Measurements from ENCODE around the gene SH3PXD2A.

Gene SH3PXD2A

DNA sequence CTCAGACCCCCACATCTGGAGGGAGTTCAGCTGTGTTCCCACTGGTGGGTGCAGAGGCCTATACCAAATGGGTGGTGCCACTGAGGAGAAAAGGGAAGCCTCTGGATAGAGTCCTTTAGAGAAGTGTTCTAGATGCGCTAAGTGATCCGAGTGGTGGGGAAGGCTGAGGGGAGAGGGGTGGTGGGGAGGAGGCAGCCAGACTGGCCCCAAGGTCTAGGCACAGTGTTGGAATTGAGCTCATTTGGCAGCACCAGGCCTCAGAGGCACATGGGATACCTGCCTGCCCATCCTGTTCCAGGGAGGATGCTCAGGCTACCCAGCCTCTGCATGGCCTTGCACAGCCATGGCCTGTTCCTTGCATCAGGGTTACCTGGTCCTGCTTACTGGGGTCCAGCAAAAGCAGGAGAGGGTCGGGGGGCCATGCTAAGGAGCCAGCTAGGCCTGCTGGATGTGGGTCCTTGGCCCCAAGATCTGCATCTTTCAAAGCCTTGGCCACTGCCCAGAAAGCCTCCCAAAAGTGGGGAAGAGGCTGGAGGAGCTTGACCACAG is 262.3 kb downstream of the SH3PXD2A start:
- no peak for DNase-seq

GRCh38 chr10:103592186-103593021 is 263.0 kb downstream of the SH3PXD2A start:
- DNase-seq: peak; percentile 10

- DNase-seq: no peak
Observed at GRCh38 chr10:103590744-103591291, 264.6 kb downstream of the SH3PXD2A start.

GRCh38 chr10:103590060-103590459 is 265.3 kb downstream of the SH3PXD2A start:
- DNase-seq: no peak

- DNase-seq: no peak
Observed at GRCh38 chr10:103589074-103589630, 266.2 kb downstream of the SH3PXD2A start.

GRCh38 chr10:103587073-103587472 is 268.3 kb downstream of the SH3PXD2A start:
- no peak for DNase-seq

DNA sequence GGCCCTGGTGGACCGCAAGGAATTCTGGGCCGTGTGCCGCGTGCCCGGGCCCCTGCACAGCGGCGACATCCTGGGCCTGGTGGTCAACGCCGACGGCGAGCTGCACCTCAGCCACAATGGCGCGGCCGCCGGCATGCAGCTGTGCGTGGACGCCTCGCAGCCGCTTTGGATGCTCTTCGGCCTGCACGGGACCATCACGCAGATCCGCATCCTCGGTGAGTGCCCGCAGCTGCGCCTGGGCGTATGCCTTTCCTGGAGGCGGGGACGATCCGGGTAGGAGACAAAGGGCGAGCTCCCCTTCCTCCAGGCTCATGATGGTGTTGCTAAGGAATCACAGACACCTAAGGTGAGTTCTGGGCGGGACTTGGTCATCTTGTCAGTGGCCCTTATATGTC is 270.4 kb downstream of the SH3PXD2A start:
- DNase-seq: no peak

DNA sequence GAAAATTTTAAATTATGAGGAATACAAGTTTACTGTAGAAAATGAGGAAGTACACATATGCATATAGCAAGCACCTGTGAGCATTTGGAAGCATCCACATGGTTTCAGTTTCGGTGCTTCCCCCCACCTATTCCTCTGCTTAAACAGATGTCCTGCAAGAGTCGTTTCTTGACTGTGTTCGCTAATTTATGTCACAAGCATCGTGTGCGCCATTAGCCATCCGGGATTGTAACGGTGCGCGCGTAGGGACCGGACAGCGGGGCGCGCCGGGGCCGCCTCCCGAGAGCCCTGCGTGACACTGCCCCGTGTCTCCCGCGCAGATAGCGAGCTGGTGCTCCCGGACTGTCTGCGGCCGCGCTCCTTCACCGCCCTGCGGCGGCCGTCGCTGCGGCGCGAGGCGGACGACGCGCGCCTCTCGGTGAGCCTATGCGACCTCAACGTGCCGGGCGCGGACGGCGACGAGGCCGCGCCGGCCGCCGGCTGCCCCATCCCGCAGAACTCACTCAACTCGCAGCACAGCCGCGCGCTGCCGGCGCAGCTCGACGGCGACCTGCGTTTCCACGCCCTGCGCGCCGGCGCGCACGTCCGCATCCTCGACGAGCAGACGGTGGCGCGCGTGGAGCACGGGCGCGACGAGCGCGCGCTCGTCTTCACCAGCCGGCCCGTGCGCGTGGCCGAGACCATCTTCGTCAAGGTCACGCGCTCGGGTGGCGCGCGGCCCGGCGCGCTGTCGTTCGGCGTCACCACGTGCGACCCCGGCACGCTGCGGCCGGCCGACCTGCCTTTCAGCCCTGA is 271.0 kb downstream of the SH3PXD2A start:
- DNase-seq: no peak

- DNase-seq: no peak
Observed at GRCh38 chr10:103583871-103584215, 271.5 kb downstream of the SH3PXD2A start.

DNA sequence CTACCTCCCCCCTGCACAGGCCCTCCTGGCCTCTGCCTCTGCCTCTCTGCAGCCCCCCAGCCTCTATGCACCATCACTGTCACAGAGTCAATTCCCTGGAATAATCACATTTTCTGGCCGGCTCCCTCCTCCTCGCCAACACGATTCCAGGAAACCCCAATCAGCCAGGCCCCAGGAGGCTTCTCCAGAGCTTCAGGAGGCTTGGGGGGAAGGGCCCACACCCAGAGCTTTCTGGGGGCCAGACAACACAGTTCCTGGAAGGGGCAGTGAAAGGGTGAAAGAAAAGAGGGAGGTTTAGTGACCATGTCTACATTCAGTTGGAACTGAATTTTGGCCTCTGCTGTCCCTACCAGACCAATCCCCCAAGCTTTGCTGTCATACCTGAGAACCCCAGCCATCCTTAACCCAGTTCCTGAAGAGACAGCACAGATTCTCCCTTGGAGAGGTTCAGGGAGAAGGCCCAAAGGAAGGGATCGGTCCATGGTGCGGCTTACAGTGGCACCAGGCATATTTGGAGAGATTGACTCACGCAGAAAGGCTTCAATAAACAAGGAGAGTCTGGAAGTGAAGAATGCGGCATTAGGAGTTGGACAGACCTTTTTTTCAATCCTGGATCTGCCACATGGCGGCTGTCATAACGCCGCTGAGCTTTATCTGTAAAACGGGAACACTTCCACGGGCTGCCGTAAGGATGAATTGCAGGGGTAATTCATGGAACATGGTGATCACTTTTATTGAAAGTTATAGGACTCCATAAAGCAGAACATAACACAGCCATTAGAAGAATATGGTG is 272.8 kb downstream of the SH3PXD2A start:
- DNase-seq: no peak

DNA sequence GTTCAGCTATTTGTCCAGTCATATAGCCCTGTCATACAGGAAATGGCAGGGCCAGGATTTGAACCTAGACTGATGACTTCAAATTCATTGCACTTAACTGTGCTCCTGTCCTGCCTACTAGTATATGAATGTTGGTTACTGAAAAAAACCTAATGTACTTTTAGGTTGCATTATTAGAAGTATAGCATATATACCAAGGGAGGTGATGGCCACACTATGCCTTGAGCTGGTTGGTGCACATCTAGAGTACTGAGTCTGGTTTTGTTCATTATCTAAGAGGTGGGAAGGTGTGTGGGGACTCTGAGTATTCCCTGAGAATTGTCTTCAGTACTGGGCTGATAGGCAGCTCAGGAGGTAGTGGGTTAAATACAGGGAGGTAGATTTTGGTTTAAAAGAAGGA is 273.9 kb downstream of the SH3PXD2A start:
- DNase-seq: no peak

DNA sequence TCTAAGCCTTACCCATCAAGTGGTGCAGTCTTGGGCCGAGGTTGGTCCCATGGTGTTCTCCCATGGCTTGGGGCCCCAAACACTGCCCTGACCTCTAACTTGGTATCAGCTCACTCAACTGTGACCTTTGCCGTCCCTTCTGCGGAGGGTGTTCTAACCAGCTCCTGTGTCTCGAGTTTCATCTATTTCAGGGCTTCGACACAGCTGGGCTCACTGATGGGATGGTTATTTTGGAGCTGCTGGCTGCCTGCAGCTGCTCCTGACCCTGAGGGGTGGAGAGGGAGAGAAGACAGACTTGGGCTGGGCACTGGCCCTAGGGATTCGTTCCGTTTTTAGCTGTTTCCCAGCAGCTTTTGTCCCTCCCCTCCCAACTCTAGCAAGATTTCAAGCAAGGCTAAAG is 274.9 kb downstream of the SH3PXD2A start:
- DNase-seq: no peak

DNA sequence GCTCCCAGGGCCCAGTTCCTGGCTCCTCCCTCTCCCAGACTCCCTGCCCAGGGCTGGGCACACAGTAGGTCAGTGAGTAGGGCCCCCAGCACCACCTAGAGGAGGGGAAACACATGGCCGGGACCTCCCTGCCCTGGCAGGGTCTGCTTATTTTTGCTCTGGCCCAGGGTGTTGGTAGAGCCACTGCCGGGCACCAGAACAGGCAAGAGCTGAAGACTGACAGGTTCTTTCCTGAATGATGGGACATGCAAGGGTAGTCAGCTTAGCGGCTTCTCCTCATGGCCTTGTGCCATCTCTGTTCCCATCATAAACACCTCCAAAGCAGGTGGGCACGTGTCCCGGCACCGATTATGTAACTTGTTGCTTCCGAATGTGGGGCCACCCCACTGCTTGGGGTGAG is 275.4 kb downstream of the SH3PXD2A start:
- DNase-seq: no peak

DNA sequence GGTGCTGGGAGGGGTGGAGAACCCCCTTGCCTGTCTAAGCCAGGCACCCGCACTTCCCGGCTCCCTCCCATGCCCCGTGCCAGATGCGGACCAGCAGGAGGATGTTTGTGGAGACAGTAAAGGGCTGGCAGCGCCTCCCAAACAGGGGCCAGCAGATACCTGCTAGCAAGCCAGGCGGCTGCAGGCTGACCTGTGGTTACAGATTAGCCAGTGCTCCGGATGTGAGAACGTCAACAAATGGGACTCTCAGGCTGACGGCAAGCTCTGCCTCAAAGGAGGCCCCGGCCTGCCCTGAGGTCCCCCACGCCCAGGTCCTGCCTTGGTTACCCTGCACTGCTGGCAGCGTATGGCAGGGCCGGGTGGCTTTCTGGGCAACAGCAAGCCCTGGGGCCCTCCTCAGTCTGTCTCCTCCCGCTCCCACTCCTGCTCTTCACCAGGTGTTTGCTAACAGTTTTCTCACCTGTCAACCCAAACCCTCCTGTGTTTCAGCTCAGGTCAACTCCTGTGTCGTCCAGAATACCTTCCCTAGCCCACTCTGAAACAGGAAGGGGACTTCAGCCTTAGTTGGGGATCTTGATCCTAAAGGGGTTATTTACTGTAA is 276.5 kb downstream of the SH3PXD2A start:
- DNase-seq: no peak

- no peak for DNase-seq
Observed at GRCh38 chr10:103576862-103577261, 278.5 kb downstream of the SH3PXD2A start.

- DNase-seq: no peak
Observed at GRCh38 chr10:103576076-103576471, 279.3 kb downstream of the SH3PXD2A start.

- DNase-seq: no peak
Observed at GRCh38 chr10:103575416-103576075, 279.8 kb downstream of the SH3PXD2A start.

DNA sequence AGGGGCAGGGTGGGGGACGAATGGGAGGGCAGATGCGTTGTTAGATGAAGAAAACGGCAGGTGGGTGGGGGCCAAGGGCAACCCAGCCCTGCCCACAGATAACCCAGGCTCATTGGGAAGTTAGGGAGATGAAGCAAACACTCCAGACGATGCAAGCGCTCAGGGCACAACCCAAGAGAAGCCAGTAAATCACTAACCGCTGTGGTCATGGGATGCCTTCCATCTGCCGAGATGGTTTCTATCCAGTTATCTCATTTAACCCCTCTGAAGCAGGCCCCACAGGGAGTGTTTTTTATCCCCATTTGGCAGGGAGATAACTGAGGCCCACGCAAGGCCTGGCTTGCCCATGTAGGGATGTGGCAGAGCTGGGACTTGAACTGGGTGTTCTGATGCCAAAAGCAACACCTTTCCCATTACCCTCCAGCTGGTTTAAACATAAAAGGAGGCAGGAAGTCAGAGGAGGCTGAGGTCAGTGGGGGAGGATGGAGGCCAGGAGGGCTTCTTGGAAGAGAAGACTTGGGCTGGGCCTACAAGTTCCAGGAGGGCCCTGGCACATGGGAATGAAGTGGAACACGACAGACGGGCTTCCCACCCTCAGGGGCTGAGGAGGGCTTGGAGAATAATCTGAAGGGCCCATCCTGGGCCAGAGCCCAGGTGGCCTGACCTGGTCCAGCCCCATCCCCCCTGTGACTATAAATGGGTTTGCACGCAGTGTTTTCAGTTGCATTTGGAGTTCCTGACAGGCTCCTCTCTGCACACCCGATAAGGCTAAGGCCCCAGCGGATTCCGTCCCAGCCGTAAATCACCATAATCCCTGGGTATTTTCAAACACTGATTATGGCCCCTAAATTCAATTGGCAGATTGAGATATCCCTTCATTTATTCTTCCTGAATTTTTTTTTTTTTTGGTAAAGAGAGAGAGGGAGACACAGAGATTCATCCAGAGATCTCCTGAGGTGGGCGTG is 281.0 kb downstream of the SH3PXD2A start:
- DNase-seq: no peak

DNA sequence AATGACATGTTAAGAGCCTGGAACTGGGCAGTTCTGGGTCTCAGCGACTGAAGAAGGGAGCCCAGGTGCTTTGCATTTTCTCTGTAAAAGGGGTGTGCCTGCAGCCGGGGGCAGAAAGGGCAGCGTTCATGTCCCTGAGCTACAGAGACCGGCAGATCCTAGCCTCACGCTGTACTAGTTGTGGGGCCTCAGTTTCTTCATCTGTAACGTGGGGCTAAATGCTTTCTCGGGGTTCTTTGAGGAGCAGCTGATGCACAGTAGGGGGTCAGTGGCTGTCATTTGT is 282.2 kb downstream of the SH3PXD2A start:
- DNase-seq: no peak
